ENCODE results near the gene GAPVD1. TPM values are rescaled to one million over a fixed set of nuclear protein-coding genes. Genes with fewer than 3 reads are reported as not detected.
"Not testable (repeated sequence)": the region's sequence is repeated elsewhere in the genome, so short reads cannot be mapped to it uniquely, and the experiment has no call there.

The GAPVD1 gene
- polyA plus RNA-seq, 3 donors: 4.5 to 14.3 (median 6.2) TPM

GRCh38 chr9:125295657-125296056, 34.0 kb downstream of the GAPVD1 start:
- WGBS, 3 donors: 94 to 99% (median 96%) methylated on average over 5 of the region's 5 CpGs

GRCh38 chr9:125296843-125297372, 35.3 kb downstream of the GAPVD1 start:
- WGBS, 3 donors: 21 to 92% (median 86%) methylated on average over 3 of the region's 3 CpGs
- H3K27ac ChIP-seq (ENCODE audit: low read depth, low read length): no peak overlapping the region

More at GRCh38 chr9:125295657-125296056, 34.0 kb downstream of the GAPVD1 start:
- H3K27ac ChIP-seq (ENCODE audit: low read depth, low read length): no peak overlapping the region

- no peak overlapping the region for H3K27ac ChIP-seq (ENCODE audit: low read depth, low read length)
- 95 to 96% (median 96%) methylated on average over 7 of the region's 7 CpGs for WGBS, 3 donors
Observed at GRCh38 chr9:125297917-125298316, 36.3 kb downstream of the GAPVD1 start.

GRCh38 chr9:125302241-125302640, 40.6 kb downstream of the GAPVD1 start:
- 95 to 100% (median 95%) methylated on average over 2 of the region's 2 CpGs for WGBS, 3 donors
- H3K27ac ChIP-seq (ENCODE audit: low read depth, low read length): no peak overlapping the region

DNA sequence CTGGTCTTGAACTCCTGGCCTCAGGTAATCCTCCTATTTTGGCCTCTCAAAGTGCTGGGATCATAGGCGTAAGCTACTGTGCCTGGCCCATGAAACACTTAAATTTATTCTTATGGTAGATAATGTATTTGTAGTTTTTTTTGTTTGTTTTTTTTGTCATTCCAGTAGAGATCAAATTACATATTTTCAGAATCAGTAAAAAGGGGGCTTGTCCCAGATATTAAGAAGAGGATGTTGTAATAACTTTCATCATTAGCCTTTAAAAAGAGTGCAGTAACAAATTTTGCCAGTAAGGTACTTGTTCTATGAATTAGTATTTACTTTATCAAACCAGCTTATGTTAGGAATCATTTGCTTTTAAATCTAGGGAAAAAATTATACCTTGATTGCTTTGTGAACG, 42.6 kb downstream of the GAPVD1 start:
- 96 to 99% (median 98%) methylated on average over 2 of the region's 2 CpGs for WGBS, 3 donors
- H3K27ac ChIP-seq (ENCODE audit: low read depth, low read length): no peak overlapping the region

GRCh38 chr9:125312411-125312810, 50.8 kb downstream of the GAPVD1 start:
- 98 to 99% (median 98%) methylated on average over 2 of the region's 2 CpGs for WGBS, 3 donors
- no peak overlapping the region for H3K27ac ChIP-seq (ENCODE audit: low read depth, low read length)

GRCh38 chr9:125316359-125316758, 54.7 kb downstream of the GAPVD1 start:
- H3K27ac ChIP-seq (ENCODE audit: low read depth, low read length): not testable (repeated sequence)
- 62 to 86% (median 77%) methylated on average over 3 of the region's 3 CpGs for WGBS, 3 donors

- 98 to 100% (median 100%) methylated on average over 3 of the region's 3 CpGs for WGBS, 3 donors
- H3K27ac ChIP-seq (ENCODE audit: low read depth, low read length): no peak overlapping the region
Observed at GRCh38 chr9:125317704-125318103, 56.1 kb downstream of the GAPVD1 start.

DNA sequence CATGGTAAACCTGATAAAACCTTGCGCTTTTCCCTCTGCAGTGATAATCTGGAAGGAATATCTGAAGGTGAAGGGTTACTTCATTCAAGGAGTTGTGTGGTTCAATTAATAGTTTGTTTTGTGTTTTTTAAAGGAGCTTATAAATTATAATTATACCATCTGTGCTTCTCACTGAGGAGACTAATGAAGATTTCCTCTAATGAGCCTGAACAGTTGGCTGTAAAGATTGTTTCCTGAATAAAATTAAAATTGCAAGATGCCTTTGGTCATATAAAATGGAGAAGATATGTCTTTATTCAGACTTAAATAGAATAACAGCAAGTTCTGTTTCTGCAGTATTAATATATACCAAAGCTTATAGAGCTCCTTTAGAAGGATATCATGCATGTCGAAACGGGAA, 59.9 kb downstream of the GAPVD1 start:
- H3K27ac ChIP-seq (ENCODE audit: low read depth, low read length): no peak overlapping the region
- 64 to 98% (median 84%) methylated on average over 3 of the region's 3 CpGs for WGBS, 3 donors

DNA sequence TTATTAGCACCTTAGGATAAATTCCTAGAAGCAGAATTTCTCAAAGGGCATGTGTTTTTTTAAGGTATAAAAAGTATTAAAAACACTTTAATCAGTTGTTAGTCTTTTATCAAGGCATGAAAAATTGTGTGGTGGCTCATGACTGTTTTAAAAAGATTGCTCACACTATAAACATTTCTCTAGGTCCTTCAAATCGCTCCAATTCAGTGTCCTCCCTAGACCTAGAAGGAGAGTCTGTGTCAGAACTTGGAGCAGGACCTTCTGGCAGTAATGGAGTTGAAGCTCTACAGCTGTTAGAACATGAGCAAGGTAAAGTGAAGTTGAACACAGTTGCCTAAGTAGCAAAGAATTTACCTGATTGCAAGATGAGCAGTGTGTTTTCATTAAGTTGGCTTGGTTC, 62.0 kb downstream of the GAPVD1 start:
- H3K27ac ChIP-seq (ENCODE audit: low read depth, low read length): no peak overlapping the region
- WGBS, 3 donors: 69 to 95% (median 79%) methylated on average over 1 of the region's 1 CpG

GRCh38 chr9:125325826-125326225, 64.2 kb downstream of the GAPVD1 start:
- 47 to 96% (median 62%) methylated on average over 2 of the region's 2 CpGs for WGBS, 3 donors
- no peak overlapping the region for H3K27ac ChIP-seq (ENCODE audit: low read depth, low read length)

DNA sequence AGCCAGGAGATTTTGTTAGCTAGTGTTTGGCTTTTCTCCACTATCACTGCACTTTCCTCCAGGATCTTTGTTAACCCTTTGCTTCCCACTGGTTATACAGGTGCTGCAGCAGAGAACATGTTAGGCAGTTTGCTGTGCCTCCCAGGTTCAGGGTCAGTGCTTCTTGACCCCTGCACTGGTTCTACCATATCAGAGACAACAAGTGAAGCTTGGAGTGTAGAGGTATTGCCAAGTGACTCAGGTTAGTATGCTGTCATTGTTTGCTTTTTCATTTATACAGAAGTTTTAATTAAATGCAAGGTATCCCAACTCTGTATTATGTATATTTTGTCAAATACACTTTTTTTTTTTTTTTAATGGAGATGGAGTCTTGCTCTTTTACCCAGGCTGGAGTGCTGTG, 68.4 kb downstream of the GAPVD1 start:
- H3K27ac ChIP-seq (ENCODE audit: low read depth, low read length): no peak overlapping the region

- WGBS, 3 donors: 76 to 83% (median 82%) methylated on average over 2 of the region's 2 CpGs
- H3K27ac ChIP-seq (ENCODE audit: low read depth, low read length): no peak overlapping the region
Observed at GRCh38 chr9:125330587-125330986, 69.0 kb downstream of the GAPVD1 start.

- no peak overlapping the region for H3K27ac ChIP-seq (ENCODE audit: low read depth, low read length)
- 59 to 94% (median 74%) methylated on average over 3 of the region's 3 CpGs for WGBS, 3 donors
Observed at GRCh38 chr9:125332527-125332926, 70.9 kb downstream of the GAPVD1 start.

GRCh38 chr9:125337236-125337635, 75.6 kb downstream of the GAPVD1 start:
- WGBS, 3 donors: 69 to 81% (median 74%) methylated on average over 8 of the region's 8 CpGs
- no peak overlapping the region for H3K27ac ChIP-seq (ENCODE audit: low read depth, low read length)

DNA sequence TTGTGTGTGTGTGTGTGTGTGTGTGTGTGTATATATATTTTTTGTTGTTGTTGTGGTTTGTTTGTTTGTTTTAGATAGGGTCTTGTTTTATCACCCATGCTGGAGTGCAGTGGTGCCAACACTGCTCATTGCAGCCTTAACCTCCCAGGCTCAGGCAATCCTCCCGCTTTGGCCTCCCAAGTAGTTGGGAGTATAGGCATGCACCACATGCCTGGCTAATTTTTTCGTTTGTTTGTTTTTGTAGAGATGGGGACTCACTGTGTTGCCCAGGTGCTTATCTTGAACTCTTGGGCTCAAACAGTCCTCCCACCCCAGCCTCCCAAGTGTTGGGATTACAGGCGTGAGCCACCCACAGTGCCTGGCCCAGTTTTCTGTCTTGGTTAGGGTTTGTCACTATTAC, 77.3 kb downstream of the GAPVD1 start:
- WGBS, 3 donors: 88 to 93% (median 88%) methylated on average over 3 of the region's 3 CpGs

DNA sequence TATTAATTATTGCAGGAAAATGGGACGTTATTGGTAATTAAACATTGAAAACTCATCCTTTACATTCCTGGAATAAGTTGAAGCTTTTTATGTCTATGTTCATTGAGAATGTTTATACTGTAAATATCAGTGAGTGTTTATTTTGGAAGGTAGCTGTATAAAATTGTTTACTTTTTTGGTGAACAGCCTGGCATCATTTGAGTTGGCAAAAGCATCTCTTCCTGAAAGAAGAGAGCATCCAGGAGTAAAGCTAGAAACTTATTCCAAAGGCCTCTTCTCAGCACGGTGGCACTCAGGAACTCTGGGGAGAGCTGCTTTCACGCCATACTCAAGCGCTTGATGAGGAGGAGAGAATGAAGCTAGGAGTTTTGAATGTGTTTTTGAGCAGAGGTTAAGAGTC, 79.9 kb downstream of the GAPVD1 start:
- WGBS, 3 donors: 79 to 93% (median 91%) methylated on average over 4 of the region's 4 CpGs
- no peak overlapping the region for H3K27ac ChIP-seq (ENCODE audit: low read depth, low read length)

More for the DNA sequence above, 77.3 kb downstream of the GAPVD1 start:
- no peak overlapping the region for H3K27ac ChIP-seq (ENCODE audit: low read depth, low read length)

GRCh38 chr9:125343518-125344275, 82.1 kb downstream of the GAPVD1 start:
- WGBS, 3 donors: 63 to 70% (median 69%) methylated on average over 3 of the region's 3 CpGs
- H3K27ac ChIP-seq (ENCODE audit: low read depth, low read length): no peak overlapping the region

DNA sequence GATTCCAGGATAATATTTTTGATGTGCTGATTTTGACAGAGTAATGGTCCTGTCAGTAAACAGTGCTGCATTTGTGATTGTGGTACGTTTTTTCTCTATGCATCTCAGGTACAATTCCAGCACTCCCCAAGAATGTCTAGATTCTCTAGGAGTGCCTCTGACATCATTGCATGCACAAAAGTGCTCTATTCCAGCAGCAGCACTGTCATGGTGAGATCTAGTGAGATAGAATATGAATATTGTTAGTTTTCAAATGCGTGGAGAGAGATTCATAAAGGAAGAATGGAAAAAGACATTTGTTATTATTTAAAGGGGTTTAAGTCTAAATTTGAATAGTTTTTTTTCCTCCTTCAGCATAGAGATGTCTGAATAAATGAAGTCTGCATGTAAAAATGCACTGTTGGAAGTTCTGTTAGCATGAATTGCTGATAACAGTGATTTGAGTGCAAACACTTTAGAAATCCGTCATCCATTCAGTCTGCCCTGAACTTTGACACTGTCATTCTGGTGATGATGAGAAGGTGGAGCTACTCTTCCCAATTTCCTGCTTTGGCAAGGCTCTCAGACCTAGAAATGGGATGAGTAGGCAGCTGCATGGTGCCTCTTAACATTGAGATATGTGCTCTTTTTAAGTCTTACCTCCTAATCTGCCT, 84.6 kb downstream of the GAPVD1 start:
- H3K27ac ChIP-seq (ENCODE audit: low read depth, low read length): no peak overlapping the region
- WGBS, 3 donors: 72 to 91% (median 90%) methylated on average over 3 of the region's 3 CpGs

DNA sequence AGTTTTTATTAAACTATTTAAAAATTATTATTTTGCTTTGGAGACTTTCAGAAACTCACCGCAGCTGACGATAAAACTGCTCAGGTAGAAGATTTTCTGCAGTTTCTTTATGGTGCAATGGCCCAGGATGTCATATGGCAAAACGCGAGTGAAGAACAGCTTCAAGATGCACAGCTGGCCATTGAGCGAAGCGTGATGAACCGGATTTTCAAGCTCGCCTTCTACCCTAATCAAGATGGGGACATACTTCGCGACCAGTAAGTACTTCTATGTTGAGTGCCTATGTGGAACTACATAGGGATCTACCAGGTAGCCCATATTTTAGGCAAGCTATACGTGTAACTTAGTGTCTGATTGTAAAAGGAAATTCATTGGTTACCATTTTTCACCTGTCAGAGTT, 94.0 kb downstream of the GAPVD1 start:
- WGBS, 3 donors: 92 to 96% (median 95%) methylated on average over 11 of the region's 11 CpGs
- no peak overlapping the region for H3K27ac ChIP-seq (ENCODE audit: low read depth, low read length)
